Mesenteric fat pad (tissue), 1 donor: ENCODE results near the gene PROCA1. TPM values are rescaled to one million over a fixed set of nuclear protein-coding genes. Genes with fewer than 3 reads are reported as not detected.
"Not testable (repeated sequence)": the region's sequence is repeated elsewhere in the genome, so short reads cannot be mapped to it uniquely, and the experiment has no call there.

Source experiments
- DNase-seq: peaks from one replicate; pipeline ENCODE4 v3.0.0-alpha.2; 2020; ENCODE audit warnings: low spot score
- total RNA-seq: library from RNA; stranded (reverse); fragmentation: NEBNext Ultra II Directional; extraction: Animal tissue kit (Norgen Biotek cat#: 25700); gene quantifications from one replicate; pipeline ENCODE4 v1.2.1, GENCODE V29; 2021
- donor health status: DM: yes; HTN: yes; CAD: no.

PROCA1 gene
- total RNA-seq, 1 donor from 2014 or later: 1.3 TPM

GRCh38 chr17:28744104-28744971 lies 32.6 kb upstream of the PROCA1 start:
- DNase-seq: no peak

- DNase-seq: no peak
Observed at GRCh38 chr17:28743243-28744103, 31.8 kb upstream of the PROCA1 start, which contains the start of gene TRAF4. Gene TRAF4, plus strand, starts transcription at chr17:28744011. Its CDS starts 102 bp downstream, at chr17:28744113.

- DNase-seq: no peak
Observed at GRCh38 chr17:28741358-28742349, 30.0 kb upstream of the PROCA1 start.

- DNase-seq: no peak
Observed at GRCh38 chr17:28740406-28741357, 29.0 kb upstream of the PROCA1 start.

GRCh38 chr17:28738680-28739384 lies 27.1 kb upstream of the PROCA1 start:
- no peak for DNase-seq

GRCh38 chr17:28737770-28738679 lies 26.3 kb upstream of the PROCA1 start:
- DNase-seq: no peak

- no peak for DNase-seq
Observed at GRCh38 chr17:28737316-28737715, 25.6 kb upstream of the PROCA1 start.

- not testable (repeated sequence) for DNase-seq
Observed at GRCh38 chr17:28735913-28736769, 24.5 kb upstream of the PROCA1 start.

- DNase-seq: no peak
Observed at GRCh38 chr17:28735242-28735722, 23.6 kb upstream of the PROCA1 start.

- DNase-seq: no peak
Observed at GRCh38 chr17:28734712-28735241, 23.1 kb upstream of the PROCA1 start.

GRCh38 chr17:28733346-28733745 lies 21.7 kb upstream of the PROCA1 start:
- no peak for DNase-seq

- DNase-seq: no peak
Observed at GRCh38 chr17:28729950-28730330, 18.3 kb upstream of the PROCA1 start.

GRCh38 chr17:28728364-28729200 lies 16.9 kb upstream of the PROCA1 start, which contains the start of gene NEK8:
Gene NEK8, plus strand, starts transcription at chr17:28728788. Its CDS starts 26 bp downstream, at chr17:28728814.
- peak; percentile 97 for DNase-seq

GRCh38 chr17:28726627-28727491 lies 15.2 kb upstream of the PROCA1 start:
- DNase-seq: peak; percentile 98
